ENCODE data around the gene PRAMEF15. TPM values are rescaled to one million over a fixed set of nuclear protein-coding genes. Genes with fewer than 3 reads are reported as not detected.

The PRAMEF15 gene
- polyA plus RNA-seq, 3 donors, result not detected

Other genes starting within 250 kb of the PRAMEF15 start
- not detected for gene PRAMEF25, start 244.8 kb upstream of the PRAMEF15 start, polyA plus RNA-seq (ENCODE audit: insufficient read length in 3 of 3)
- under 1 TPM in 1 of 3 donors, not detected in 2; 0.11 TPM for gene HNRNPCL2, start 198.7 kb upstream of the PRAMEF15 start, polyA plus RNA-seq (ENCODE audit: insufficient read length in 3 of 3)
- not detected for gene PRAMEF26, start 159.6 kb upstream of the PRAMEF15 start, polyA plus RNA-seq (ENCODE audit: insufficient read length in 3 of 3)
- under 1 TPM in 2 of 3 donors, not detected in 1; 0.27 to 0.28 TPM for gene HNRNPCL4, start 149.9 kb upstream of the PRAMEF15 start, polyA plus RNA-seq (ENCODE audit: insufficient read length in 3 of 3)
- gene PRAMEF9, start 143.7 kb upstream of the PRAMEF15 start, polyA plus RNA-seq (ENCODE audit: insufficient read length in 3 of 3), result not detected
- gene PRAMEF13, start 114.2 kb upstream of the PRAMEF15 start, polyA plus RNA-seq (ENCODE audit: insufficient read length in 3 of 3), result not detected
- gene PRAMEF18, start 89.4 kb upstream of the PRAMEF15 start, polyA plus RNA-seq (ENCODE audit: insufficient read length in 3 of 3), result not detected
- gene PRAMEF5, start 61.4 kb upstream of the PRAMEF15 start, polyA plus RNA-seq (ENCODE audit: insufficient read length in 3 of 3), result not detected
- not detected for gene PRAMEF8, start 30.4 kb upstream of the PRAMEF15 start, polyA plus RNA-seq (ENCODE audit: insufficient read length in 3 of 3)
- gene PRAMEF33, start 12.0 kb upstream of the PRAMEF15 start, polyA plus RNA-seq (ENCODE audit: insufficient read length in 3 of 3), result not detected
- not detected for gene PRAMEF14, start 31.6 kb downstream of the PRAMEF15 start, polyA plus RNA-seq (ENCODE audit: insufficient read length in 3 of 3)
- not detected for gene PRAMEF19, start 56.4 kb downstream of the PRAMEF15 start, polyA plus RNA-seq (ENCODE audit: insufficient read length in 3 of 3)
- gene PRAMEF17, start 74.1 kb downstream of the PRAMEF15 start, polyA plus RNA-seq (ENCODE audit: insufficient read length in 3 of 3), result not detected
- gene PRAMEF20, start 94.9 kb downstream of the PRAMEF15 start, polyA plus RNA-seq (ENCODE audit: insufficient read length in 3 of 3), result not detected
- gene LRRC38, start 198.4 kb downstream of the PRAMEF15 start, polyA plus RNA-seq (ENCODE audit: insufficient read length in 3 of 3), result under 1 TPM in 1 of 3 donors, not detected in 2; 0.16 TPM